Erythroblast (primary cell): ENCODE data around the gene NUP153.
A peak's percentile ranks its signal among the peaks of the same experiment; 100 is the strongest.
"Not testable (repeated sequence)": the region's sequence is repeated elsewhere in the genome, so short reads cannot be mapped to it uniquely, and the experiment has no call there.

ENCODE experiments used
- DNase-seq, 2 experiments: peaks; one replicate each; lab custom pipeline; 2025; lab: John Stamatoyannopoulos, UW
- GATA1 ChIP-seq: IDR thresholded peaks from 2 replicates; pipeline ENCODE4 v1.6.1; 2011; ENCODE audit warnings: low read depth, mild to moderate bottlenecking, control low read depth, low read length, moderate library complexity
- POLR2A ChIP-seq: IDR thresholded peaks from 2 replicates; pipeline ENCODE4 v1.6.1; 2011; ENCODE audit warnings: mild to moderate bottlenecking, low read length

Gene NUP153

DNA sequence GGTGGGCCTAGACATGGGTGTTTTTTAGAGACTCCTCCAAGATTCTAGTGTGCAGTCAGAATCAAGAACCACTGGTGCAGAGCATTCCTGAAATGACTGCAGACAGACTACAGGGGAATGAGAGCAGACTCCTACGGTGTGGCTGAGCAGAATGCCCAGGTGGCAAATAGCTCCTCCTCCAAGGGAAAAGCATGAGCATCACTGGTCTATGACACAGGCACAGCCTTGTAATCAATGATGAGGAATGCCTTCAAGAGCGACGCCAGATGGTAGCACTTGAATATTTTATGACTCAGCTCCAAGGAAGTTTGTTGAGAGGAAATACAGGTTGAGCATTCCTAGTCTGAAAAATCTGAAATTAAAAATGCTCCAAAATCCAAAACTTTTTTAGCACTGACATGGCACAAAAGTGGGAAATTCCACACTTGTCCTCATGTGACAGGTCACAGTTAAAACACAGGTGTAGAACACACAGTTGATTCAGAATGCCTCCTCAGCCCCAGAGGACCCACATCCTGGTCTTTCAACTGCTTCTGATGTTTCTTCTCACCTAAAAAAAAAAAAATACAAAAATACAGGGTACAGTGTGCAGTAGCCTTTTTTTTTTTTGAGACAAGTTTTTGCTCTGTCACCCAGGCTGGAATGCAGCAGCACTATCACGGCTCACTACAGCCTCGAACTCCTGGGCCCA, 117.2 kb downstream of the NUP153 start:
- no peak for DNase-seq
- TF ChIP-seq GATA1 (no peak), POLR2A (no peak)

- TF ChIP-seq GATA1, result no peak
- no peak for TF ChIP-seq POLR2A
- no peak for DNase-seq
These were observed 118.7 kb downstream of the NUP153 start for GRCh38 chr6:17588011-17588410.

DNA sequence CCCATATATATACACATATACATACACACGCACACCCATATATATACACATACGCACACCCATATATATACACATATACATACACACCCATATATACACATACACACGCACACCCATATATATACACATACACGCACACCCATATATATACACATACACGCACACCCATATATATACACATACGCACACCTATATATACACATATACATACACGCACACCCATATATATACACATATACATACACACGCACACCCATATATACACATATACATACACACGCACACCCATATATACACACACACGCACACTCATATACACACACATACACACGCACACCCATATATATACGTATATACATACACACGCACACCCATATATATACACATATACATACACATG, 120.1 kb downstream of the NUP153 start:
- not testable (repeated sequence) for DNase-seq

- DNase-seq, result peak in 1 of 2 experiments; percentile 28
- TF ChIP-seq POLR2A (no peak), GATA1 (no peak)
These were observed 120.8 kb downstream of the NUP153 start for GRCh38 chr6:17585766-17586490.

DNA sequence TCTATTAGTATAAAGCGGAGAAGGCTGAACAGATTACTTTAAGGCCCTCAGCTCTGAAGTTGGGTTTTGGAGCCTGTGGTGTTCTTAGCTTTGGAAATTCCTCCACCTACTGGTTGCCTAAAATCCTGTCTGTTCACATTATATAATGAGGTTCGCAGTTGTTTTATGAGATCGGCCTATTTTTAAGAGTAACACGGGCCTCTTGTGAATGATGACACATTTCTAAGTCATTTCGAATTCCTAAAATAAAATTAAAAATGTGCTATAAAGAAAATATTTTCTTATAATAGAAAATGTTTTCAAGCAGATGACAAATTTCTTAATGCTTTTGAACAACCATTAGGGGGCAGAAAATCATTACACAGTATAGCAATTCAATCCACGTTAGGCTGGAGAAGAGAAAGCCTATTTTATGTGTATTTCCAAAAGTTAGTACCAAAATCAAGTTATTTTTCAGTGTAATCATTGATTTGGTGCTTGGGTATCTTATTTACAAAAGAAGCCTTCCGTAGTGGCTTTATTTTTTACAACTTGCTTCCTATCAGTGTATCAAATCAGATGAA, 122.4 kb downstream of the NUP153 start:
- no peak for TF ChIP-seq POLR2A
- TF ChIP-seq GATA1, result no peak
- peak; percentile 52 to 62 for DNase-seq

DNA sequence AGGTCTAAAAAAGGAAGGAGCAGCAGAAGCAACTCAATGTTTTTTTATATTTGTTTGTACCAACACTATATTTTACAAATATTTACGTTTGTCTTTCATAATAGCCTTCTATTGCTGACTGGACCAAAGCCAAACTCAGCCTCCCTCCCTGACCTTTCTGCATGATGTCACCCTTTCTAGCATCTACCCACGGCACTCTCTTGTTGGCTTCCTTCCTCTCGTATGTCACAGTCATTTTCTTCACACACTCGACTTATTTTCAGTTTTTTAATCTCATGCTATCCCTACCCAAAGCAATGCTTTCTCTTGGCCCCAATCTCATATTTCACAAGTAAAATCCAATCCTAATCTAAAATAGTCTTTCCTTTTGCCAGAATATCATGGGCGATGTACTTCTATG, 122.9 kb downstream of the NUP153 start:
- no peak for TF ChIP-seq GATA1
- TF ChIP-seq POLR2A, result no peak
- no peak for DNase-seq

GRCh38 chr6:17581282-17581681, 125.4 kb downstream of the NUP153 start:
- DNase-seq, result peak in 1 of 2 experiments; percentile 7

- DNase-seq, result peak; percentile 36 to 67
- TF ChIP-seq POLR2A, result no peak
- TF ChIP-seq GATA1, result no peak
These were observed 126.1 kb downstream of the NUP153 start for GRCh38 chr6:17580518-17581048.

- TF ChIP-seq GATA1, result no peak
- no peak for TF ChIP-seq POLR2A
- no peak for DNase-seq
These were observed 129.7 kb downstream of the NUP153 start for GRCh38 chr6:17577059-17577458.

DNA sequence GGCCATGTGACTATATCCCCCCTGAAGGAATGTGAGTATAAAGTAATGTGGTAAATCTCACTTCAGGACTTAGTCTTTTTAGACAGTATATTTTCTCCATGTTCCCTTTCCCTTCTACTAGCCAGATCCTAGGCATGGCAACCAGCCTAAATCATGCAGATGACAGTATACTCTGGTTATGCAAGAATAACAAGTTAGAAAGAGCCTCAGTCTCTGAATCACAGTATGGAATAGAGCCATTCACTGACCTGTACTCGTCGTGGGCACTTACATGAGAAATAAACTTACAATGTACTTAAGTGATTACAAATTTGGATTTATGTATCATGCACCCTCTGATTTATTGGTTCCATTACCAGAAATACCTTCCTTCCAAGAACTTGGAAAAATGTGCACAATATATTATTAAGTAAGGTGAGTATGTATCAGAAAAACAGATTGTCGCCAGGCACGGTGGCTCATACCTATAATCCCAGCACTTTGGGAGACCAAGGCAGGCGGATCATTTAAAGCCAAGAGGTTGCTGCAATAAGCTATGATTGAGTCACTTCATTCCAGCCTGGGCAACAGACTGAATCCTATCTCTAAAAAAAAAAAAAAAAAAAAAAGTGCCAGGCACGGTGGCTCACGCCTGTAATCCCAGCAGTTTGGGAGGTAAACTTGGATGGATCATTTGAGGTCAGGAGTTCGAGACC, 131.7 kb downstream of the NUP153 start:
- DNase-seq, result no peak
- TF ChIP-seq GATA1 (no peak), POLR2A (no peak)

DNA sequence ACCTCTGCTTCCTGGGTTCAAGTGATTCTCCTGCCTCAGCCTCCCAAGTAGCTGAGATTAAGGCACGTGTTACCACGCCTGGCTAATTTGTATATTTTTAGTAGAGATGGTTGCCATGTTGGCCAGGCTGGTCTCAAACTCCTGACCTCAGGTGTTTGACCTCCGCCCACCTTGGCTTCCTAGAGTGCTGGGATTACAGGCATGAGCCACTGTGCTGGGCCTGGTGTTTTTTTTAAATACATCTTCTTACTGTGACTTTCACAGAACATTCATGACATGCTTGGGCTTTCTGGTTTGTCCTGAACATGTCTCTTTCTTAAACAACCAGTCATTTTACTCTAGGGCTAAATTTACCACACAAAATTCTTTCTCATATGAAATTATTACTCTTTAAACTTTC, 141.3 kb downstream of the NUP153 start:
- TF ChIP-seq GATA1 (no peak), POLR2A (no peak)
- DNase-seq, result no peak
